Keratinocyte (primary cell): ENCODE data around the gene SLC19A1. TPM values are rescaled to one million over a fixed set of nuclear protein-coding genes. Genes with fewer than 3 reads are reported as not detected.

ENCODE experiments used
- DNase-seq: peaks from one replicate; pipeline ENCODE4 v3.0.0-alpha.2; 2011; ENCODE audit warnings: low read depth, missing footprints, low spot score
- FAIRE-seq: peaks from 2 replicates; lab custom pipeline; 2011; peaks lifted over from hg19 to GRCh38; lab: Jason Lieb, UNC
- H2AFZ ChIP-seq: 2 replicates; pipeline ENCODE4 v1.6.0; 2012; ENCODE audit warnings: low read length, control low read depth, inconsistent platforms; ENCODE audit not compliant: control insufficient read depth
- H3K27ac ChIP-seq: 2 replicates; pipeline ENCODE4 v1.5.1; 2011; ENCODE audit warnings: low read length; ENCODE audit not compliant: control insufficient read depth, insufficient read depth
- H3K27me3 ChIP-seq: 3 replicates; pipeline ENCODE4 v1.6.0; 2011; ENCODE audit warnings: low read length; ENCODE audit not compliant: control insufficient read depth, insufficient read depth; ENCODE audit errors: extremely low read depth
- H3K36me3 ChIP-seq, 2 experiments: 2 replicates in 1 of 2; 3 replicates in 1 of 2; pipeline ENCODE4 v1.5.1; 2011; ENCODE audit warnings: low read length in 2 of 2, mild to moderate bottlenecking in 1 of 2; ENCODE audit not compliant: control insufficient read depth in 2 of 2, insufficient read depth in 2 of 2; ENCODE audit errors: extremely low read depth in 1 of 2
- H3K4me1 ChIP-seq: 3 replicates; pipeline ENCODE4 v1.5.1; 2011; ENCODE audit warnings: low read length; ENCODE audit not compliant: control insufficient read depth, insufficient read depth; ENCODE audit errors: extremely low read depth
- H3K4me2 ChIP-seq: 3 replicates; pipeline ENCODE4 v1.6.0; 2011; ENCODE audit warnings: low read depth, low read length; ENCODE audit not compliant: control insufficient read depth, insufficient read depth; ENCODE audit errors: extremely low read depth
- H3K4me3 ChIP-seq, 3 experiments: fragments of 200-600 bp in 1 of 3; sonication (generic) in 1 of 3; 2 replicates in 2 of 3; 3 replicates in 1 of 3; pipeline ENCODE4 v1.5.1; 2011 to 2016; ENCODE audit warnings: low read length in 3 of 3, mild to moderate bottlenecking in 3 of 3, control low read depth in 2 of 3, inconsistent platforms in 1 of 3, low read depth in 1 of 3, mixed read lengths in 1 of 3, mixed run types in 1 of 3, moderate library complexity in 1 of 3; ENCODE audit not compliant: control insufficient read depth in 2 of 3, insufficient read depth in 2 of 3; ENCODE audit errors: extremely low read depth in 1 of 3
- H3K79me2 ChIP-seq: 2 replicates; pipeline ENCODE4 v1.6.0; 2012; ENCODE audit warnings: low read length; ENCODE audit not compliant: control insufficient read depth, insufficient read depth
- H3K9ac ChIP-seq: 3 replicates; pipeline ENCODE4 v1.6.0; 2011; ENCODE audit warnings: low read length; ENCODE audit not compliant: control insufficient read depth, insufficient read depth; ENCODE audit errors: extremely low read depth
- H3K9me1 ChIP-seq: 3 replicates; pipeline ENCODE4 v1.6.0; 2011; ENCODE audit warnings: low read length; ENCODE audit not compliant: control insufficient read depth, insufficient read depth; ENCODE audit errors: extremely low read depth
- H3K9me3 ChIP-seq: 2 replicates; pipeline ENCODE4 v1.5.1; 2012; ENCODE audit warnings: low read depth, low read length; ENCODE audit not compliant: control insufficient read depth
- H4K20me1 ChIP-seq: 3 replicates; pipeline ENCODE4 v1.6.0; 2011; ENCODE audit warnings: low read length; ENCODE audit not compliant: control insufficient read depth, insufficient read depth; ENCODE audit errors: extremely low read depth
- CTCF ChIP-seq, 3 experiments: IDR thresholded peaks in 1 of 3; conservative IDR thresholded peaks in 1 of 3; optimal IDR thresholded peaks in 1 of 3; 2 replicates in 2 of 3; 3 replicates in 1 of 3; pipeline versions ENCODE3 to v1.5.1; 2011; ENCODE audit warnings: low read length in 3 of 3, mild to moderate bottlenecking in 3 of 3, moderate library complexity in 2 of 3, control low read depth in 1 of 3, inconsistent platforms in 1 of 3; ENCODE audit not compliant: insufficient read depth in 2 of 3; ENCODE audit errors: extremely low read depth in 1 of 3
- EZH2 ChIP-seq: IDR thresholded peaks from one replicate; pipeline ENCODE4 v1.6.1; 2012; ENCODE audit warnings: inconsistent platforms, mild to moderate bottlenecking, low read length, moderate library complexity
- dilution Hi-C: fragments of 300-500 bp; cut with MboI; formaldehyde crosslinking; loops from one replicate; pipeline ENCODE4 v1.7.0; 2020; ENCODE audit warnings: low sequenced_read_pairs; ENCODE audit not compliant: extremely low pct_ligation_motif_present
- polyA plus RNA-seq, 5 experiments: library from polyadenylated mRNA; depleted of rRNA in 3 of 5; stranded (reverse) in 3 of 5; stranded (forward) in 1 of 5; unstranded in 1 of 5; fragments of >200 nt; gene quantifications; 1 replicate in 1 of 5; 2 replicates in 3 of 5; 3 replicates in 1 of 5; pipeline versions ENCODE4 v1.2.1 to v1.2.3, GENCODE V29; 2011 to 2012; ENCODE audit warnings: missing spikeins in 2 of 5, low read depth in 1 of 5, low replicate concordance in 1 of 5

SLC19A1 gene
- polyA plus RNA-seq, 1 donor (not counting 4 experiments of a cell fraction or from before 2014, with no cell fraction given): 3.8 TPM

GRCh38 chr21:45508607-45509565, 33.4 kb downstream of the SLC19A1 start:
- Histone ChIP-seq H3K36me3 (peaks cover 0 to 8% of the 10 kb centered on the region in 2 experiments), H3K9ac (no peak overlapping the region), H3K9me1 (no peaks in the 10 kb centered on the region), H3K27ac (no peak overlapping the region), H2AFZ (no peak overlapping the region), H3K9me3 (no peaks in the 10 kb centered on the region), H3K4me1 (no peaks in the 10 kb centered on the region), H3K4me3 (no peak overlapping the region), H4K20me1 (no peaks in the 10 kb centered on the region), H3K79me2 (no peaks in the 10 kb centered on the region), H3K27me3 (no peaks in the 10 kb centered on the region), H3K4me2 (no peak overlapping the region)
- dilution Hi-C loops: no loop called here
- no peak for FAIRE-seq
- DNase-seq: no peak
- TF ChIP-seq CTCF (optimal IDR thresholded peaks at IDR 0.05 in 1 of 3, IDR thresholded peaks at IDR 0.05 in 1 of 3, conservative IDR thresholded peaks at IDR 0.05 in 1 of 3; ENCODE audit: extremely low read depth in 1 of 3, insufficient read depth in 2 of 3, low read length in 3 of 3) (no peak), EZH2 (no peak)

- H3K36me3 ChIP-seq: peaks cover 0 to 6% of the 10 kb centered on the region in 2 experiments
- no peak overlapping the region for H2AFZ ChIP-seq
- H3K27ac ChIP-seq: no peak overlapping the region
- no peaks in the 10 kb centered on the region for H4K20me1 ChIP-seq
- no peak overlapping the region for H3K4me3 ChIP-seq
- no peak overlapping the region for H3K9ac ChIP-seq
- no peak overlapping the region for H3K4me2 ChIP-seq
- no peak for TF ChIP-seq EZH2
- no peak for TF ChIP-seq CTCF (optimal IDR thresholded peaks at IDR 0.05 in 1 of 3, IDR thresholded peaks at IDR 0.05 in 1 of 3, conservative IDR thresholded peaks at IDR 0.05 in 1 of 3; ENCODE audit: extremely low read depth in 1 of 3, insufficient read depth in 2 of 3, low read length in 3 of 3)
- no peak for FAIRE-seq
- no peak for DNase-seq
- no peaks in the 10 kb centered on the region for H3K9me1 ChIP-seq
- no peaks in the 10 kb centered on the region for H3K9me3 ChIP-seq
- H3K4me1 ChIP-seq: no peaks in the 10 kb centered on the region
- no peaks in the 10 kb centered on the region for H3K79me2 ChIP-seq
- no peaks in the 10 kb centered on the region for H3K27me3 ChIP-seq
- dilution Hi-C loops: no loop called here
Measured at GRCh38 chr21:45507888-45508508, 34.2 kb downstream of the SLC19A1 start.
